ENCODE data around the gene BANF2.

BANF2 gene

GRCh38 chr20:17691758-17692157 is 8.0 kb upstream of the BANF2 start:
- H3K4me3 ChIP-seq (ENCODE audit: low read length): no peak overlapping the region
- DNase-seq (ENCODE audit: low read depth): no peak
- no peak for TF ChIP-seq CTCF (conservative IDR thresholded peaks at IDR 0.05; ENCODE audit: low read depth, low read length)

- no peak for TF ChIP-seq CTCF (conservative IDR thresholded peaks at IDR 0.05; ENCODE audit: low read depth, low read length)
- DNase-seq (ENCODE audit: low read depth): no peak
- H3K4me3 ChIP-seq (ENCODE audit: low read length): no peak overlapping the region
Measured at GRCh38 chr20:17693444-17694001, 6.2 kb upstream of the BANF2 start.

GRCh38 chr20:17694767-17695166 is 5.0 kb upstream of the BANF2 start:
- no peak overlapping the region for H3K4me3 ChIP-seq (ENCODE audit: low read length)
- no peak for TF ChIP-seq CTCF (conservative IDR thresholded peaks at IDR 0.05; ENCODE audit: low read depth, low read length)
- DNase-seq (ENCODE audit: low read depth): no peak

GRCh38 chr20:17696287-17696686 is 3.5 kb upstream of the BANF2 start:
- no peak for TF ChIP-seq CTCF (conservative IDR thresholded peaks at IDR 0.05; ENCODE audit: low read depth, low read length)
- no peak for DNase-seq (ENCODE audit: low read depth)

GRCh38 chr20:17697171-17697570 is 2.6 kb upstream of the BANF2 start:
- DNase-seq (ENCODE audit: low read depth): no peak
- TF ChIP-seq CTCF (conservative IDR thresholded peaks at IDR 0.05; ENCODE audit: low read depth, low read length): no peak
- H3K4me3 ChIP-seq (ENCODE audit: low read length): no peak overlapping the region

More at GRCh38 chr20:17696287-17696686, 3.5 kb upstream of the BANF2 start:
- no peak overlapping the region for H3K4me3 ChIP-seq (ENCODE audit: low read length)

GRCh38 chr20:17698384-17698783 is 1.4 kb upstream of the BANF2 start:
- TF ChIP-seq CTCF (conservative IDR thresholded peaks at IDR 0.05; ENCODE audit: low read depth, low read length): no peak
- H3K4me3 ChIP-seq (ENCODE audit: low read length): no peak overlapping the region
- no peak for DNase-seq (ENCODE audit: low read depth)

GRCh38 chr20:17700637-17701036 is 871 bp downstream of the BANF2 start:
- no peak for TF ChIP-seq CTCF (conservative IDR thresholded peaks at IDR 0.05; ENCODE audit: low read depth, low read length)
- no peak for DNase-seq (ENCODE audit: low read depth)
- no peak overlapping the region for H3K4me3 ChIP-seq (ENCODE audit: low read length)
